Activated T-helper 17 cell treated with anti-CD3 and anti-CD28 coated beads, Interleukin-2, amount 50 U/mL, for 72 hours (primary cell): ENCODE measurements around the gene FGD4. TPM values are rescaled to one million over a fixed set of nuclear protein-coding genes. Genes with fewer than 3 reads are reported as not detected.

Experiments
- ATAC-seq: fragments of 150-1000 bp; cut with Tn5 transposase; replicated peaks from 2 replicates; pipeline ENCODE4 v1.10.0; 2021; ENCODE audit warnings: mild to moderate bottlenecking, moderate library complexity
- H3K27ac Mint-ChIP-seq: one replicate; pipeline ENCODE4 v1.8.0; 2022; ENCODE audit warnings: mixed read lengths
- H3K27me3 Mint-ChIP-seq: one replicate; pipeline ENCODE4 v1.8.0; 2022; ENCODE audit warnings: mixed read lengths
- H3K36me3 Mint-ChIP-seq: one replicate; pipeline ENCODE4 v1.8.0; 2022; ENCODE audit warnings: low read depth, mild to moderate bottlenecking, mixed read lengths
- H3K4me1 Mint-ChIP-seq: one replicate; pipeline ENCODE4 v1.8.0; 2022; ENCODE audit warnings: mixed read lengths
- H3K4me3 Mint-ChIP-seq: one replicate; pipeline ENCODE4 v1.8.0; 2022; ENCODE audit warnings: mild to moderate bottlenecking, mixed read lengths
- H3K9me3 Mint-ChIP-seq: one replicate; pipeline ENCODE4 v1.8.0; 2022; ENCODE audit warnings: mixed read lengths
- total RNA-seq, 2 donors: library from RNA; stranded (reverse); gene quantifications; one replicate each; pipeline ENCODE4 v1.2.3, GENCODE V29; 2022

The FGD4 gene
- total RNA-seq, 2 donors from 2014 or later, result 0.21 to 0.32 TPM

GRCh38 chr12:32478858-32479725 is 79.7 kb downstream of the FGD4 start:
- Mint-ChIP-seq H3K27me3 (no peaks in the 10 kb centered on the region), H3K4me3 (no peak overlapping the region), H3K27ac (no peak overlapping the region), H3K4me1 (no peaks in the 10 kb centered on the region), H3K9me3 (no peaks in the 10 kb centered on the region), H3K36me3 (no peaks in the 10 kb centered on the region)
- no peak for ATAC-seq

- ATAC-seq, result no peak
- Mint-ChIP-seq H3K27me3 (no peaks in the 10 kb centered on the region), H3K4me3 (no peak overlapping the region), H3K27ac (no peak overlapping the region), H3K36me3 (no peaks in the 10 kb centered on the region), H3K4me1 (no peaks in the 10 kb centered on the region), H3K9me3 (no peaks in the 10 kb centered on the region)
Measured at GRCh38 chr12:32482226-32482625, 82.9 kb downstream of the FGD4 start.

GRCh38 chr12:32483499-32483898 is 84.1 kb downstream of the FGD4 start:
- no peaks in the 10 kb centered on the region for H3K27me3 Mint-ChIP-seq
- no peak for ATAC-seq
- H3K4me3 Mint-ChIP-seq, result no peak overlapping the region
- no peaks in the 10 kb centered on the region for H3K4me1 Mint-ChIP-seq
- no peak overlapping the region for H3K27ac Mint-ChIP-seq
- no peaks in the 10 kb centered on the region for H3K9me3 Mint-ChIP-seq
- no peaks in the 10 kb centered on the region for H3K36me3 Mint-ChIP-seq

- H3K27ac Mint-ChIP-seq, result no peak overlapping the region
Measured at GRCh38 chr12:32483993-32484392, 84.6 kb downstream of the FGD4 start.

GRCh38 chr12:32486158-32486557 is 86.8 kb downstream of the FGD4 start:
- Mint-ChIP-seq H3K36me3 (no peaks in the 10 kb centered on the region), H3K27ac (no peak overlapping the region), H3K9me3 (no peaks in the 10 kb centered on the region), H3K4me1 (no peaks in the 10 kb centered on the region), H3K4me3 (no peak overlapping the region), H3K27me3 (peaks cover 4% of the 10 kb centered on the region)
- no peak for ATAC-seq

More at GRCh38 chr12:32483993-32484392, 84.6 kb downstream of the FGD4 start:
- H3K9me3 Mint-ChIP-seq, result no peaks in the 10 kb centered on the region
- H3K27me3 Mint-ChIP-seq, result peaks cover under 1% of the 10 kb centered on the region
- no peak for ATAC-seq
- no peaks in the 10 kb centered on the region for H3K4me1 Mint-ChIP-seq
- no peaks in the 10 kb centered on the region for H3K36me3 Mint-ChIP-seq
- H3K4me3 Mint-ChIP-seq, result no peak overlapping the region

- Mint-ChIP-seq H3K9me3 (no peaks in the 10 kb centered on the region), H3K27me3 (peaks cover 8% of the 10 kb centered on the region), H3K36me3 (no peaks in the 10 kb centered on the region), H3K4me3 (no peak overlapping the region), H3K4me1 (no peaks in the 10 kb centered on the region), H3K27ac (no peak overlapping the region)
- ATAC-seq, result no peak
Measured at GRCh38 chr12:32488132-32488531, 88.8 kb downstream of the FGD4 start.

- Mint-ChIP-seq H3K36me3 (no peaks in the 10 kb centered on the region), H3K4me1 (no peaks in the 10 kb centered on the region), H3K27ac (no peak overlapping the region), H3K27me3 (peaks cover 8% of the 10 kb centered on the region), H3K4me3 (no peak overlapping the region), H3K9me3 (no peaks in the 10 kb centered on the region)
- no peak for ATAC-seq
Measured at GRCh38 chr12:32489070-32489469, 89.7 kb downstream of the FGD4 start.

- no peak for ATAC-seq
- H3K4me3 Mint-ChIP-seq, result no peak overlapping the region
- H3K27ac Mint-ChIP-seq, result no peak overlapping the region
- no peaks in the 10 kb centered on the region for H3K4me1 Mint-ChIP-seq
- peaks cover 8% of the 10 kb centered on the region for H3K27me3 Mint-ChIP-seq
- no peaks in the 10 kb centered on the region for H3K36me3 Mint-ChIP-seq
- no peaks in the 10 kb centered on the region for H3K9me3 Mint-ChIP-seq
Measured at GRCh38 chr12:32490801-32491200, 91.4 kb downstream of the FGD4 start.

GRCh38 chr12:32493282-32493681 is 93.9 kb downstream of the FGD4 start:
- Mint-ChIP-seq H3K36me3 (no peaks in the 10 kb centered on the region), H3K4me3 (no peak overlapping the region), H3K9me3 (no peaks in the 10 kb centered on the region), H3K27me3 (peaks cover 8% of the 10 kb centered on the region), H3K4me1 (no peaks in the 10 kb centered on the region), H3K27ac (no peak overlapping the region)
- no peak for ATAC-seq

- H3K9me3 Mint-ChIP-seq, result no peaks in the 10 kb centered on the region
- H3K36me3 Mint-ChIP-seq, result no peaks in the 10 kb centered on the region
Measured at GRCh38 chr12:32494656-32495055, 95.3 kb downstream of the FGD4 start.

GRCh38 chr12:32496946-32497345 is 97.6 kb downstream of the FGD4 start:
- no peaks in the 10 kb centered on the region for H3K4me1 Mint-ChIP-seq
- no peak overlapping the region for H3K27ac Mint-ChIP-seq
- H3K4me3 Mint-ChIP-seq, result no peak overlapping the region

More at GRCh38 chr12:32494656-32495055, 95.3 kb downstream of the FGD4 start:
- H3K27ac Mint-ChIP-seq, result no peak overlapping the region
- peak; percentile 38 for ATAC-seq
- peaks cover 4% of the 10 kb centered on the region for H3K27me3 Mint-ChIP-seq
- H3K4me1 Mint-ChIP-seq, result no peaks in the 10 kb centered on the region
- no peak overlapping the region for H3K4me3 Mint-ChIP-seq

GRCh38 chr12:32497864-32498263 is 98.5 kb downstream of the FGD4 start:
- no peak for ATAC-seq
- Mint-ChIP-seq H3K9me3 (no peaks in the 10 kb centered on the region), H3K4me1 (no peaks in the 10 kb centered on the region), H3K36me3 (no peaks in the 10 kb centered on the region), H3K27me3 (peaks cover 1% of the 10 kb centered on the region), H3K27ac (no peak overlapping the region), H3K4me3 (no peak overlapping the region)

More at GRCh38 chr12:32496946-32497345, 97.6 kb downstream of the FGD4 start:
- no peaks in the 10 kb centered on the region for H3K9me3 Mint-ChIP-seq
- H3K36me3 Mint-ChIP-seq, result no peaks in the 10 kb centered on the region
- H3K27me3 Mint-ChIP-seq, result peaks cover 4% of the 10 kb centered on the region
- no peak for ATAC-seq

GRCh38 chr12:32499048-32499447 is 99.7 kb downstream of the FGD4 start:
- no peak for ATAC-seq
- Mint-ChIP-seq H3K36me3 (no peaks in the 10 kb centered on the region), H3K27me3 (no peaks in the 10 kb centered on the region), H3K27ac (no peak overlapping the region), H3K4me1 (no peaks in the 10 kb centered on the region), H3K9me3 (no peaks in the 10 kb centered on the region), H3K4me3 (no peak overlapping the region)

- no peak overlapping the region for H3K4me3 Mint-ChIP-seq
- no peak for ATAC-seq
- peaks cover 4% of the 10 kb centered on the region for H3K27me3 Mint-ChIP-seq
- H3K9me3 Mint-ChIP-seq, result no peaks in the 10 kb centered on the region
- H3K27ac Mint-ChIP-seq, result no peak overlapping the region
- no peaks in the 10 kb centered on the region for H3K4me1 Mint-ChIP-seq
- H3K36me3 Mint-ChIP-seq, result no peaks in the 10 kb centered on the region
Measured at GRCh38 chr12:32501835-32502333, 102.5 kb downstream of the FGD4 start.
